Stimulated activated CD8-positive, alpha-beta memory T cell treated with anti-CD3 and anti-CD28 coated beads, Interleukin-4, amount 100 ng/mL, for 1 hour (primary cell): ENCODE results near the gene INHBC.
"Not testable (repeated sequence)": the region's sequence is repeated elsewhere in the genome, so short reads cannot be mapped to it uniquely, and the experiment has no call there.

Experiments
- DNase-seq, 2 donors: peaks; one replicate each; pipeline ENCODE4 v3.0.0-alpha.2; 2020; ENCODE audit warnings: low read depth in 2 of 2, low spot score in 1 of 2

Gene INHBC

DNA sequence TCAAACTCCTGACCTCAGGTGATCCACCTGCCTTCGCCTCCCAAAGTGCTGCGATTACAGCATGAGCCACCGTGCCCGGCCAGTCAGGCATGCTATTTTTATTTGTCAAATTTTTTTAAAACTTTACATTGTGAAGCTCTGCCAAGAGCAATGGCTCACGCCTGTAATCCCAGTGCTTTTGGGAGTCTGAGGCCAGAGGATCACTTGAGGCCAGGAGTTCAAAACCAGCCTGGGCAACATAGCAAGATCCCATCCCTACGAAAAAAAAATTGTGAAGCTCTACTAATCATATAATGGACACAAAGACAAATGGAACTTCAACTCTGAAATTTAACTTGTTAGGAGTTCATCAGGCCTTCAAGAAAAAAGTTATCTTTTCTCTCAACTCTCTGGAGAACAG is 5.6 kb upstream of the INHBC start:
- DNase-seq, result no peak

GRCh38 chr12:57429473-57430111 is 5.0 kb upstream of the INHBC start:
- DNase-seq, result no peak

- DNase-seq, result peak; percentile 5 to 11
Observed at GRCh38 chr12:57430112-57430930, 4.3 kb upstream of the INHBC start.

- peak; percentile 92 to 94 for DNase-seq
Observed at GRCh38 chr12:57430931-57431566, 3.5 kb upstream of the INHBC start, which contains the start of gene R3HDM2. TSS of gene R3HDM2 (minus strand) at chr12:57431043. CDS start at chr12:57310428, 120,615 bp downstream.

- no peak for DNase-seq
Observed at GRCh38 chr12:57431654-57432188, 2.9 kb upstream of the INHBC start.

DNA sequence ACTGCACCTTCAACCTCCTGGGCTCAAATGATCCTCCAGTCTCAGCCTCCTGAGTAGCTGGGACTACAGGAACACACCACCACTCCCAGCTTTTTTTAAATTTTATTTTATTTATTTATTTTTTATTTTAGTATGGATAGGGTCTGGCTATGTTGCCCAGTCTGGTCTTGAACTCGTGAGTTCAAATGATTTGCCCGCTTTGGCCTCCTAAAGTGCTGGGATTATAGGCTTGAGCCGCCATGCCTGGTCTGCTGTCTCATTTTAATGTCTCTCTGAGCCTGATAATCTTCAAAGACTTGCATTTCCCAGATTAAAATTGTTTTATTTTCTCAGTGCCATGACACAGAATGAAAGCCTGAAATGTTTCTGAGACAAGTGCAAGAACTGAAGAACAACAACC is 1.2 kb upstream of the INHBC start:
- DNase-seq, result no peak

- no peak for DNase-seq
Observed at GRCh38 chr12:57435293-57435692, 709 bp downstream of the INHBC start.

DNA sequence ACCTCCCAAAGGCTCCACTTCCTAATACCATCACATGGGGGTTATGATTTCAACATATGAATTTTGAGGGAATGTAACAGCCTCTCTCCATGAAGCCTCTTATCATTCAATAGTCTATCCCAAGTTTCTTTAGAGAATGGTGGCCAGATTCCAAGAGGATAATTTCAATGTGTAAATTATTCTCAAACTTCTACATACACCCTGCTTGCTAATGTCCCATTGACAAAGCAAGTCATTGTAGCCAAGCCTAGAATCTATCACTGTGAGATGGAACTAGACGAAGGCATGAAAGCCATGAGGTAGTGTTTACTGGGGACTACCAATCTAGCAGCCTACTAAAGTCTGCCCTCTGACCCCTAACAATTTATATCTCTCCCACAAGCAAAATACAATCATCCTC is 3.8 kb downstream of the INHBC start:
- no peak for DNase-seq

DNA sequence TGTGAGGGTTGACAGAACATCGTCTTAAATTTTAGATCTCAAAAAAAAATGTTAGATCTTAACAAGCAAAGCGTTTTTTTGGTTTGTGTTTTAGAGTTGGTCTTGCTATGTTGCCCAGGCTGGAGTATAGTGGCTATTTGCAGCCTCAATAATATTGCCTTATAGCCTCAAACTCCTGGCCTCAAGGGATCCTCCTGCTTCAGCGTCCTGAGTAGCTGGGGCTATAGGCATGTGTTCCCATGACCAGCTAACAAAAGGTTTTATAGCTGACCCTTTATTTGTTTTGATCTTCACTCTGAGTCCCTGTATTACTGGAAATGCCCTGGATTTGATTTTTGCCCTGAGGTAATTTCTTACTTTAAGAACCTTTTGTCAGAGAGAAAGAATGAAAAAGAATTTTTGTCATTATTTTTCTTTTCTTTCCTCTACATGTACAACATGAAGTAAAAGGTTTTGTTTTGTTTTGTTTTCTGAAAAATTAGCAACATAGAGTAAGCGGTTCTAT is 5.2 kb downstream of the INHBC start:
- no peak for DNase-seq

- not testable (repeated sequence) for DNase-seq
Observed at GRCh38 chr12:57441393-57441792, 6.8 kb downstream of the INHBC start.

GRCh38 chr12:57441846-57442427 is 7.4 kb downstream of the INHBC start:
- no peak for DNase-seq

- not testable (repeated sequence) for DNase-seq
Observed at GRCh38 chr12:57444337-57444736, 9.8 kb downstream of the INHBC start.

DNA sequence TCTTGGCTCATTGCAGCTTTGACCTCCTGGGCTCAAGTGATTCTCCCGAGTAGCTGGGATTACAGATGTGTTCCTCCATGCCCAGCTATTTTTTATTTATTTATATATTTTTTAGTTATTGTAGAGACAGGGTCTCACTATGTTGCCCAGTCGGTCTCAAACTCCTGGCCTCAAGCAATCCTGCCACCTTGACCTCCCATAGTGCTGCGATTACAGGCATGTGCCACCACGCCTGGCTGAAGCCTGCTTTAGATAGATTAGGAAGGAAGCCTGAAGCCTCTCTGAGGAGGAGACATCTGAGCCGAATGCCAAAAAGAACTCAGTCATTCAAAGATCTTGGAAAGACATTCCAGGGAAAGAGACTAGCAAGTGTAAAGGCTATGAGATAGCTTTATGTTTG is 10.2 kb downstream of the INHBC start:
- no peak for DNase-seq

- DNase-seq, result no peak
Observed at GRCh38 chr12:57446292-57446960, 11.8 kb downstream of the INHBC start.

GRCh38 chr12:57448669-57449068 is 14.1 kb downstream of the INHBC start:
- no peak for DNase-seq

DNA sequence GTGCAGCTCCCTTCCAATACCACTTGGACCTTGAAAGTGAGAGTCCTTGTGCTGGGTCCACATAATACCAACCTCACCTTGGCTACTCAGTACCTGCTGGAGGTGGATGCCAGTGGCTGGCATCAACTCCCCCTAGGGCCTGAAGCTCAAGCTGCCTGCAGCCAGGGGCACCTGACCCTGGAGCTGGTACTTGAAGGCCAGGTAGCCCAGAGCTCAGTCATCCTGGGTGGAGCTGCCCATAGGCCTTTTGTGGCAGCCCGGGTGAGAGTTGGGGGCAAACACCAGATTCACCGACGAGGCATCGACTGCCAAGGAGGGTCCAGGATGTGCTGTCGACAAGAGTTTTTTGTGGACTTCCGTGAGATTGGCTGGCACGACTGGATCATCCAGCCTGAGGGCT is 14.8 kb downstream of the INHBC start:
- DNase-seq, result no peak

- no peak for DNase-seq
Observed at GRCh38 chr12:57450057-57450456, 15.5 kb downstream of the INHBC start.

GRCh38 chr12:57451233-57451778 is 16.7 kb downstream of the INHBC start:
- DNase-seq, result no peak

DNA sequence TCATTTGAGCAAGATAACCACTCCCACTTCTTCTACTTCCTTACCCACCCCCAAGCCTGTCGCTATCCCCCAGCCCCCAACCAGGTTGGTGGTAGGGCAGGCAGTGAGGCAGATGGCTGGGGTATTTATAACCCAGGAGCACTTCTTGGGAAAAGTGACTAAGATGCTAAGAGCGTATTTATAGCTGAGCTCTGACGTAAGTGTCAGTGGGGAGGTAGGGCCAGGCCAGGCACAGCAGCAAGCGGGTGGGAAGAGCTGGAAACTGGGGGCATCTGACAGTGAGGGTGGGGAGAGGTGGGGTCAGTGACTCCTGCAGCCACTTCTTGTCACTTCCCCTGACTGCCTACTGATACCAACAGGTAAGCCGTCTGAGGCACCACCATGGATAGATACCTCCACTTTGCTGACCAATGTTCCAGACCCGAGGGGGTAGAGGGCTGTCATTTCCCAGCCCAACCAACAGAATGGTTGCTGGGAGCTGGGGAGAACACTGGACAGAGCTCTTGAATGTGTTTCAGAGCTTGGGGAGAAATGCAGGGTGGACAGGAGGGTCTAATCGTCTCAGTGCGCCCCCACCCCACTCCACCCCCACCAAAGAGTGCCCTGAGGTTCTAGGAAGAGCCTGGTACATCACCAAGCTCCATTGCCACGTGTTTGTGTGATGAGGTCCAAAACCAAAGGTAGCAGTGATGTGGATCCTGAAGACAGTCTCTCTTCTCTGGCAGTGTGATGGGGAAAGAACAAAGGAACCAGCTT is 17.8 kb downstream of the INHBC start:
- DNase-seq, result no peak
